Chondrocyte (in vitro differentiated cells): Measurements from ENCODE around the gene KIF2C. TPM values are rescaled to one million over a fixed set of nuclear protein-coding genes. Genes with fewer than 3 reads are reported as not detected.

ENCODE experiments used
- DNase-seq: peaks from one replicate; pipeline ENCODE4 v3.0.0; 2021; ENCODE audit warnings: mixed read lengths, low spot score
- H3K27ac Mint-ChIP-seq: one replicate; pipeline ENCODE4 v1.8.0; 2021; ENCODE audit warnings: mild to moderate bottlenecking, moderate library complexity, mixed read lengths; ENCODE audit not compliant: unreplicated experiment
- H3K27me3 Mint-ChIP-seq: 2 replicates; pipeline ENCODE4 v1.8.0; 2021; ENCODE audit warnings: low read depth, mixed read lengths
- H3K36me3 Mint-ChIP-seq: 2 replicates; pipeline ENCODE4 v1.8.0; 2021; ENCODE audit warnings: low read depth, mixed read lengths
- H3K4me1 Mint-ChIP-seq: 2 replicates; pipeline ENCODE4 v1.8.0; 2021; ENCODE audit warnings: low read depth, mild to moderate bottlenecking, mixed read lengths
- H3K4me3 Mint-ChIP-seq: one replicate; pipeline ENCODE4 v1.8.0; 2021; ENCODE audit warnings: mild to moderate bottlenecking, moderate library complexity, mixed read lengths; ENCODE audit not compliant: unreplicated experiment
- H3K9me3 Mint-ChIP-seq: 2 replicates; pipeline ENCODE4 v1.8.0; 2021; ENCODE audit warnings: low read depth, mixed read lengths
- CTCF ChIP-seq: fragments of 200-600 bp; sonication (generic); IDR thresholded peaks from 2 replicates; pipeline ENCODE4 v1.5.0; 2021; ENCODE audit warnings: antibody characterized with exemption, mild to moderate bottlenecking, moderate library complexity
- total RNA-seq: library from RNA; stranded (reverse); gene quantifications from 3 replicates; pipeline ENCODE4 v1.2.1, GENCODE V29; 2021

Gene KIF2C
- total RNA-seq, 1 donor from 2014 or later: 6.7 TPM

DNA sequence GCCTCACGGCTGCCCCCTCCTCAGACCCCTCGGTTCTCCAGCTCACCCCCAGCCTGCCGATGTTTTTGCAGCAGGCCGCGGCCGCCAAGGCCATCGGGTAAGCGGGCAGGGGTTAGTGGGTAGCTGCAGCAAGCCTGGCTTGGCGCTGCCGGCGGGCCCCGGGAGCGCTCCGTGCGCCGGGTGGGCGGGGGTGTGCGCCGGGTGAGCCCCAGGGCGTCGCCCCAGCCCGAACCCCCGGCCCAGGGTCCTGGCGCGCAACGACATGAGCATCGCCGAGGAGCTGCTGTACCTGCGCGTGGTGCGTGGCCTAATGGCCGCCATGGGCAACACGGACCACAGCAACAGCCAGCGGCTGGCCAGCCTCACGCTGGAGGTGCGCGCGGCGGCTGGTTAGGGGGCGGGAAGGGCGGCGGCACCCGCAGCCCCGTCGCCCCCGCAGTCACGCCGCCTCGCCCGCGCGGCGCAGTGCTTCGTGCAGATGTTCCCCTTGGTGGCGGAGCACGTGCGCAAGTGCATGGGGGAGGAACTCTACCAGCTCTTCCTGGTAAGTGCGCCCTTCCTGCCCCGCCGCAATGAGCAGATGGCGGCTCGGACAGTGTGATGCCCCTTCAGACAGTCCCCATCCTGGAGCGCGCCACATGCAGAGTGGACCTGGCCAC lies 15.2 kb upstream of the KIF2C start:
- H3K4me1 Mint-ChIP-seq: peaks cover 11% of the 10 kb centered on the region
- no peak for DNase-seq
- no peak for TF ChIP-seq CTCF
- H3K9me3 Mint-ChIP-seq: no peaks in the 10 kb centered on the region
- H3K4me3 Mint-ChIP-seq: no peak overlapping the region
- no peaks in the 10 kb centered on the region for H3K27me3 Mint-ChIP-seq
- no peaks in the 10 kb centered on the region for H3K36me3 Mint-ChIP-seq
- H3K27ac Mint-ChIP-seq: no peak overlapping the region

DNA sequence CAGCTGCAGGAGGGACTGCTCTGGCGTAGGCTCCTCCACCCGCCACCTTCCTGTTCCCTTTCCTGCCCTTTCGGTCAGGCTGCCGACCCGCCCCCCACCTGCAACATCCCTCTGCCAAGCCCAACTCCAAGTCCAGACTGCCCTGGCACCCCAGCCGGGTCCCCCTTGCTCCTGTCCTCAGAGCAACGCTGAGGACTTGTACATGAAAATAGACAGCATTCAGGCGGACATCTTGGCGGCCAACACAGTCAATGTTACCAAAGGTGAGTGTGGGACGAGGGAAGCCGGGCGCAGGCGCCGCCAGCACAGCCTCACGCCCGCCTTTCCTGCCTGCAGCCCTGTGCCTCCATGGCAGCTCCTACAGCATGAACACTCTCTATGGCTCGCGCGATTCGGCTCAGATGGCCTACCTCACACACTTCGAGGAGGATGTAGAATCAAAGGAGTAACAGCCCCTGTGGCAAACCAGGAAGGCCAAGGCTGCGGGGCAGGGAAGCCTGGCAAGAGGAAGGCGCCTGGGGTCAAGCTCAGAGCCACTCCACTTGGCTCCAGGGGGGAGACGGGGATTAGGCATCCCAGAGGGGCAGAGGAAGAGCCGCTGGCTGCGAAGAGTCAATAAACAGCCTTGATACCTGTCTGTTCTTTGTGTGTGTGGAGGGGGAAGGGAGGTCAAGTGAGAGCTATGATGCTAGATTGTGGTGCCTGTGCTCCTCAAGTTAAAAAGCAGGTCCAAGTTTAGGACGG lies 14.5 kb upstream of the KIF2C start:
- Mint-ChIP-seq H3K27me3 (no peaks in the 10 kb centered on the region), H3K27ac (no peak overlapping the region), H3K9me3 (no peaks in the 10 kb centered on the region), H3K4me3 (no peak overlapping the region), H3K4me1 (peaks cover 13% of the 10 kb centered on the region), H3K36me3 (no peaks in the 10 kb centered on the region)
- no peak for DNase-seq
- no peak for TF ChIP-seq CTCF

GRCh38 chr1:44730741-44731512 lies 8.7 kb upstream of the KIF2C start, which contains the start of gene RNU5D-1:
RNU5D-1 (minus strand) TSS chr1:44731170.
- Mint-ChIP-seq H3K4me3 (peak within 1 kb of the TSS; percentile 65), H3K36me3 (no peaks in the 10 kb centered on the region), H3K27me3 (no peaks in the 10 kb centered on the region)

GRCh38 chr1:44733365-44733764 lies 6.3 kb upstream of the KIF2C start:
- no peaks in the 10 kb centered on the region for H3K9me3 Mint-ChIP-seq
- DNase-seq: no peak
- H3K4me3 Mint-ChIP-seq: no peak overlapping the region
- no peaks in the 10 kb centered on the region for H3K27me3 Mint-ChIP-seq
- H3K27ac Mint-ChIP-seq: peak overlapping the region; percentile 52
- no peaks in the 10 kb centered on the region for H3K36me3 Mint-ChIP-seq
- no peak for TF ChIP-seq CTCF
- H3K4me1 Mint-ChIP-seq: peaks cover 25% of the 10 kb centered on the region

More at GRCh38 chr1:44730741-44731512, 8.7 kb upstream of the KIF2C start, which contains the start of gene RNU5D-1:
- no peaks in the 10 kb centered on the region for H3K9me3 Mint-ChIP-seq
- H3K4me1 Mint-ChIP-seq: peaks cover 28% of the 10 kb centered on the region
- no peak for DNase-seq
- peak; percentile 92 for TF ChIP-seq CTCF
- peak within 1 kb of the TSS; percentile 100 for H3K27ac Mint-ChIP-seq

- no peak overlapping the region for H3K4me3 Mint-ChIP-seq
- no peaks in the 10 kb centered on the region for H3K9me3 Mint-ChIP-seq
- no peaks in the 10 kb centered on the region for H3K36me3 Mint-ChIP-seq
- H3K27me3 Mint-ChIP-seq: no peaks in the 10 kb centered on the region
- H3K4me1 Mint-ChIP-seq: peaks cover 25% of the 10 kb centered on the region
- TF ChIP-seq CTCF: no peak
- DNase-seq: no peak
- H3K27ac Mint-ChIP-seq: peak overlapping the region; percentile 52
Observed at GRCh38 chr1:44733784-44734183, 5.9 kb upstream of the KIF2C start.
